HG02763 (cell line): ENCODE data around the gene KLLN.
"Not testable (repeated sequence)": the region's sequence is repeated elsewhere in the genome, so short reads cannot be mapped to it uniquely, and the experiment has no call there.

ENCODE experiments used
- ATAC-seq: cut with Tn5 transposase; IDR thresholded peaks from one replicate; pipeline ENCODE4 v1.9.1; 2021; ENCODE audit warnings: mild to moderate bottlenecking, moderate library complexity; ENCODE audit not compliant: unreplicated experiment

The KLLN gene

GRCh38 chr10:87866412-87866974, 3.2 kb upstream of the KLLN start:
- ATAC-seq: no peak

- ATAC-seq: no peak
Measured at GRCh38 chr10:87865241-87865881, 2.0 kb upstream of the KLLN start.

GRCh38 chr10:87864496-87865059, 1.2 kb upstream of the KLLN start:
- ATAC-seq: no peak

GRCh38 chr10:87863951-87864495, 690 bp upstream of the KLLN start:
- not testable (repeated sequence) for ATAC-seq

GRCh38 chr10:87862679-87863052, 667 bp downstream of the KLLN start:
- peak; percentile 6 for ATAC-seq

GRCh38 chr10:87861953-87862678, 1.2 kb downstream of the KLLN start:
- peak; percentile 53 for ATAC-seq

- peak; percentile 16 for ATAC-seq
Measured at GRCh38 chr10:87861566-87861952, 1.8 kb downstream of the KLLN start.

- ATAC-seq: no peak
Measured at GRCh38 chr10:87860816-87861403, 2.4 kb downstream of the KLLN start.

GRCh38 chr10:87860156-87860795, 3.1 kb downstream of the KLLN start:
- ATAC-seq: no peak

GRCh38 chr10:87855665-87856064, 7.7 kb downstream of the KLLN start:
- not testable (repeated sequence) for ATAC-seq

GRCh38 chr10:87855247-87855646, 8.1 kb downstream of the KLLN start:
- ATAC-seq: not testable (repeated sequence)

GRCh38 chr10:87852089-87852488, 11.2 kb downstream of the KLLN start:
- no peak for ATAC-seq

- ATAC-seq: no peak
Measured at GRCh38 chr10:87850742-87851205, 12.6 kb downstream of the KLLN start.

- ATAC-seq: no peak
Measured at GRCh38 chr10:87849001-87849400, 14.3 kb downstream of the KLLN start.

GRCh38 chr10:87847550-87847949, 15.8 kb downstream of the KLLN start:
- no peak for ATAC-seq

GRCh38 chr10:87846711-87847110, 16.6 kb downstream of the KLLN start:
- not testable (repeated sequence) for ATAC-seq

GRCh38 chr10:87846023-87846422, 17.3 kb downstream of the KLLN start:
- ATAC-seq: no peak

GRCh38 chr10:87845624-87845998, 17.7 kb downstream of the KLLN start:
- ATAC-seq: no peak

GRCh38 chr10:87844837-87845623, 18.3 kb downstream of the KLLN start:
- no peak for ATAC-seq

GRCh38 chr10:87843714-87844113, 19.6 kb downstream of the KLLN start:
- no peak for ATAC-seq
